Smooth muscle cell (in vitro differentiated cells): ENCODE data around the gene NLGN1. TPM values are rescaled to one million over a fixed set of nuclear protein-coding genes. Genes with fewer than 3 reads are reported as not detected.

Experiments
- DNase-seq: peaks from one replicate; lab custom pipeline; 2025; ENCODE audit not compliant: unreplicated experiment; lab: John Stamatoyannopoulos, UW
- H2AFZ ChIP-seq: fragments of 200-600 bp; sonication (generic); 2 replicates; pipeline ENCODE4 v1.6.0; 2016; ENCODE audit warnings: antibody characterized with exemption, low read depth, mild to moderate bottlenecking
- H3F3A ChIP-seq: fragments of 200-600 bp; sonication (generic); 2 replicates; pipeline ENCODE4 v1.6.0; 2017; ENCODE audit warnings: antibody characterized with exemption, low read depth
- H3K27ac ChIP-seq: fragments of 200-600 bp; sonication (generic); 2 replicates; pipeline ENCODE4 v1.5.1; 2016; ENCODE audit warnings: low read depth, mild to moderate bottlenecking
- H3K27me3 ChIP-seq: fragments of 200-600 bp; sonication (generic); 2 replicates; pipeline ENCODE4 v1.6.1; 2016; ENCODE audit warnings: low read depth, mild to moderate bottlenecking
- H3K36me3 ChIP-seq: fragments of 200-600 bp; sonication (generic); 2 replicates; pipeline ENCODE4 v1.5.1; 2016; ENCODE audit warnings: low read depth
- H3K4me1 ChIP-seq: fragments of 200-600 bp; sonication (generic); 2 replicates; pipeline ENCODE4 v1.5.1; 2016; ENCODE audit warnings: low read depth
- H3K4me2 ChIP-seq: fragments of 200-600 bp; sonication (generic); 2 replicates; pipeline ENCODE4 v1.6.0; 2016; ENCODE audit warnings: mild to moderate bottlenecking
- H3K4me3 ChIP-seq: fragments of 200-600 bp; sonication (generic); 2 replicates; pipeline ENCODE4 v1.5.1; 2016; ENCODE audit warnings: mild to moderate bottlenecking
- H3K79me2 ChIP-seq: fragments of 200-600 bp; sonication (generic); 2 replicates; pipeline ENCODE4 v1.6.0; 2016; ENCODE audit warnings: low read depth, mild to moderate bottlenecking
- H3K9ac ChIP-seq: fragments of 200-600 bp; sonication (generic); 2 replicates; pipeline ENCODE4 v1.6.0; 2016; ENCODE audit warnings: low read depth
- H3K9me3 ChIP-seq: fragments of 200-600 bp; sonication (generic); replicated peaks from 2 replicates; pipeline ENCODE4 v1.5.1; 2016; ENCODE audit warnings: low read depth
- H4K20me1 ChIP-seq: fragments of 200-600 bp; sonication (generic); 2 replicates; pipeline ENCODE4 v1.6.0; 2016; ENCODE audit warnings: low read depth
- CTCF ChIP-seq: fragments of 200-600 bp; sonication (generic); IDR thresholded peaks from 2 replicates; pipeline ENCODE4 v1.5.1; 2017; ENCODE audit warnings: borderline replicate concordance, mild to moderate bottlenecking, antibody characterized with exemption; ENCODE audit not compliant: insufficient read depth, poor library complexity, severe bottlenecking
- WGBS: methylation state at CpG from one replicate; pipeline ENCODE4 v1.1.7; 2016; ENCODE audit warnings: low lambda C conversion rate; 5-methylcytosine and 5-hydroxymethylcytosine counted together
- polyA plus RNA-seq: library from polyadenylated mRNA; unstranded; fragments of >200 nt; fragmentation: Nextera tagmentation; extraction: Ambion mirVana; gene quantifications from 2 replicates; pipeline ENCODE4 v1.2.1, GENCODE V29; 2016
- total RNA-seq: library from RNA; depleted of rRNA; stranded (reverse); fragments of >200 nt; gene quantifications from 2 replicates; pipeline ENCODE4 v1.2.3, GENCODE V29; 2014

Gene NLGN1
- total and polyA plus RNA-seq, 2 experiments from 2014 or later = 0.04 TPM; not detected in 1

- no peak overlapping the region for H3K27ac ChIP-seq
- no peaks in the 10 kb centered on the region for H3K27me3 ChIP-seq
- H3F3A ChIP-seq = no peaks in the 10 kb centered on the region
- no peak overlapping the region for H3K9ac ChIP-seq
- H3K4me3 ChIP-seq = no peak overlapping the region
- H3K4me1 ChIP-seq = no peaks in the 10 kb centered on the region
- no peak for TF ChIP-seq CTCF
- H2AFZ ChIP-seq = no peak overlapping the region
- H3K9me3 ChIP-seq = no peaks in the 10 kb centered on the region
- no peaks in the 10 kb centered on the region for H4K20me1 ChIP-seq
- no peaks in the 10 kb centered on the region for H3K79me2 ChIP-seq
- H3K4me2 ChIP-seq = no peak overlapping the region
- no peaks in the 10 kb centered on the region for H3K36me3 ChIP-seq
- WGBS = 77% methylated on average over 2 of the region's 2 CpGs
- DNase-seq = no peak
These were observed 692.0 kb downstream of the NLGN1 start for GRCh38 chr3:174089592-174089991.

GRCh38 chr3:174094669-174095068 lies 697.1 kb downstream of the NLGN1 start:
- no peak overlapping the region for H2AFZ ChIP-seq
- no peak overlapping the region for H3K27ac ChIP-seq
- H3K27me3 ChIP-seq = no peaks in the 10 kb centered on the region
- WGBS = 61% methylated on average over 2 of the region's 2 CpGs
- H3F3A ChIP-seq = no peaks in the 10 kb centered on the region
- H3K4me2 ChIP-seq = no peak overlapping the region
- no peaks in the 10 kb centered on the region for H4K20me1 ChIP-seq
- no peak overlapping the region for H3K9ac ChIP-seq
- DNase-seq = no peak
- H3K4me1 ChIP-seq = no peaks in the 10 kb centered on the region
- no peaks in the 10 kb centered on the region for H3K9me3 ChIP-seq
- H3K4me3 ChIP-seq = no peak overlapping the region
- no peak for TF ChIP-seq CTCF
- H3K36me3 ChIP-seq = no peaks in the 10 kb centered on the region
- H3K79me2 ChIP-seq = no peaks in the 10 kb centered on the region

DNA sequence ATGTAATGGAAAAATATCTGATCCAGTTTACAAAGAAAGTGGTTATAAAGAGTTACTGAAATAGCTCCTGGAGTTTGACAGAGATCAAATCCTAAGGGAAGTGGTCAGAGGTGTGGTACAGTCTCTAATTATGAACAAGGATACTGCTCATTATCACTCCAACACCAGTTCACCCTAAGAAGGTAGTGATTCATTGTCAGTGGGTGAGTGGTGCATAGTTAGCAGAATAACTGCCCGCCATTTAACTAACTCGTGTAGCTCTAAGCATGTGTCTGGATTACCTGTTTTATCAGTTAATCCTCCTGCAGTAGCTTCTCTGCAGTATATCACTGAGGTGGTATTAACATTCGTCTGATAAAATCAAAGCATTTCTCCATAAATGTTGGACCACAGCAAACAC lies 700.1 kb downstream of the NLGN1 start:
- H2AFZ ChIP-seq = no peak overlapping the region
- no peak for DNase-seq
- TF ChIP-seq CTCF = no peak
- no peak overlapping the region for H3K4me3 ChIP-seq
- H3F3A ChIP-seq = no peaks in the 10 kb centered on the region
- no peaks in the 10 kb centered on the region for H3K36me3 ChIP-seq
- no peaks in the 10 kb centered on the region for H3K27me3 ChIP-seq
- no peaks in the 10 kb centered on the region for H3K4me1 ChIP-seq
- no peaks in the 10 kb centered on the region for H3K79me2 ChIP-seq
- no peak overlapping the region for H3K27ac ChIP-seq
- H4K20me1 ChIP-seq = no peaks in the 10 kb centered on the region
- no peak overlapping the region for H3K4me2 ChIP-seq
- H3K9ac ChIP-seq = no peak overlapping the region
- H3K9me3 ChIP-seq = no peaks in the 10 kb centered on the region
- 27% methylated on average over 3 of the region's 3 CpGs for WGBS

DNA sequence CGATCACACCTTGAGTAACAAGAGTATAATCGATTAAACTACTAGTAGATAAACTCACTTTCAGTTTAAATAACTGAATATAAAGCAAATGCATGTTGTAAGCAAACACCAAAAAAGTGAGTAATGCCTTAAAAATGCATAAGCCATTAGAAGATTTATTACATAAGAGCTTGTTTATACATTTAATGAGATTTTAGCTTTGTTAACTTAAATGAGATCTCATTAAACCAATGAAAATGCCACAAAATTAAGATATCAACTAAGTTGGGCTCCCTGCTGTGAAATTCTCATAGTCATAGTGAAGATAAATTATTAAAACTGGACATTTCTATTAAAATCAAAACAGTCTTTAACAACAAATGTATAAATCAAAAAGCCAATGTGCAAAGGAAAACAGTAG lies 701.2 kb downstream of the NLGN1 start:
- Histone ChIP-seq H2AFZ (no peak overlapping the region), H3K36me3 (no peaks in the 10 kb centered on the region), H3K79me2 (no peaks in the 10 kb centered on the region), H3K4me1 (no peaks in the 10 kb centered on the region), H3F3A (no peaks in the 10 kb centered on the region), H3K27ac (no peak overlapping the region), H3K4me2 (no peak overlapping the region), H3K27me3 (no peaks in the 10 kb centered on the region), H4K20me1 (no peaks in the 10 kb centered on the region), H3K9me3 (no peaks in the 10 kb centered on the region), H3K9ac (no peak overlapping the region), H3K4me3 (no peak overlapping the region)
- TF ChIP-seq CTCF = no peak
- DNase-seq = no peak
- WGBS = 100% methylated on average over 2 of the region's 2 CpGs
